Ovary (tissue), 9 donors: ENCODE measurements around the gene NLRC5. TPM values are rescaled to one million over a fixed set of nuclear protein-coding genes. Genes with fewer than 3 reads are reported as not detected.

Source experiments
- DNase-seq, 5 donors: peaks; one replicate each; pipeline ENCODE4 v3.0.0-alpha.2; 2019 to 2020
- H3K27ac ChIP-seq, 2 donors: fragments of 200-600 bp; one replicate each; pipeline versions ENCODE4 v1.5.1 to v1.8.0; 2019 to 2022
- H3K27me3 ChIP-seq: fragments of 200-600 bp; one replicate; pipeline ENCODE4 v1.8.0; 2022
- H3K36me3 ChIP-seq: fragments of 200-600 bp; sonication (generic); one replicate; pipeline ENCODE4 v1.5.1; 2019
- H3K4me1 ChIP-seq: one replicate; pipeline ENCODE4 v1.8.1; 2013; ENCODE audit warnings: mild to moderate bottlenecking, moderate library complexity; ENCODE audit not compliant: insufficient read depth
- H3K4me3 ChIP-seq: fragments of 200-600 bp; sonication (generic); one replicate; pipeline ENCODE4 v1.5.1; 2017
- H3K9me3 ChIP-seq, 2 donors: fragments of 200-600 bp in 1 of 2; sonication (generic) in 1 of 2; one replicate each; pipeline versions ENCODE4 v1.5.1 to v1.8.1; 2013 to 2019; ENCODE audit warnings: mild to moderate bottlenecking in 1 of 2, moderate library complexity in 1 of 2
- EP300 ChIP-seq: sonication (generic); formaldehyde crosslinking; IDR thresholded peaks from one replicate; pipeline ENCODE4 v1.6.1; 2017; ENCODE audit warnings: antibody characterized with exemption
- POLR2A ChIP-seq: fragments of 450-650 bp; IDR thresholded peaks from one replicate; pipeline ENCODE4 v1.6.1; 2017; ENCODE audit warnings: antibody characterized with exemption, mild to moderate bottlenecking, moderate library complexity
- WGBS, 3 donors: extraction: QIAGEN DNeasy Blood & Tissue Kit in 1 of 3; methylation state at CpG; one replicate each; pipeline versions ENCODE4 v1.1.5 to v1.1.7; 2013 to 2017; 5-methylcytosine and 5-hydroxymethylcytosine counted together
- intact Hi-C, 4 donors: fragments of 100-400 bp; cut with DNase I; formaldehyde crosslinking; loops; one replicate each; pipeline versions ENCODE4 v1.11.0 to v1.15.1; 2022 to 2023
- polyA plus RNA-seq, 2 donors: library from polyadenylated mRNA; stranded (reverse); fragments of 200-250 nt in 1 of 2; fragments of 350-450 nt in 1 of 2; fragmentation: Illumina TruSeq in 1 of 2; extraction: RNeasy Lipid Tissue Mini Kit (QIAGEN cat#74804) in 1 of 2; gene quantifications; one replicate each; pipeline ENCODE4 v1.2.3, GENCODE V29; 2013 to 2014
- total RNA-seq, 7 donors: library from RNA; depleted of rRNA in 2 of 7; stranded (reverse); fragments of >200 nt in 2 of 7; fragmentation: NEBNext Ultra II Directional in 3 of 7; extraction: Animal tissue kit (Norgen Biotek cat#: 25700) in 3 of 7; gene quantifications; one replicate each; pipeline versions ENCODE4 v1.1.0 to v1.2.4, GENCODE V29; 2016 to 2023
- TF ChIP-seq, protein P1 (sequence below), 3 donors: fragments of 450-650 bp in 2 of 3; fragments of 200-600 bp in 1 of 3; IDR thresholded peaks; one replicate each; pipeline versions ENCODE4 v1.5.1 to v1.8.0; 2016 to 2022; ENCODE audit warnings: antibody characterized with exemption in 3 of 3, mild to moderate bottlenecking in 1 of 3
- donor health status: DM: no; HTN: no; CAD: no; lungs with moderate emphysema.
- donor health status: DM: no; HTN: no; CAD: no.
- donor health status: Bipolar disorder and iron deficiency.
- donor health status: DM: yes; HTN: yes; CAD: no.
- donor health status: DM: no; HTN: no; CAD: no.
- donor health status: DM: yes; HTN: yes; CAD: no.

NLRC5 gene
- total and polyA plus RNA-seq, 9 donors = 6.0 to 29.9 (median 14.7) TPM

DNA sequence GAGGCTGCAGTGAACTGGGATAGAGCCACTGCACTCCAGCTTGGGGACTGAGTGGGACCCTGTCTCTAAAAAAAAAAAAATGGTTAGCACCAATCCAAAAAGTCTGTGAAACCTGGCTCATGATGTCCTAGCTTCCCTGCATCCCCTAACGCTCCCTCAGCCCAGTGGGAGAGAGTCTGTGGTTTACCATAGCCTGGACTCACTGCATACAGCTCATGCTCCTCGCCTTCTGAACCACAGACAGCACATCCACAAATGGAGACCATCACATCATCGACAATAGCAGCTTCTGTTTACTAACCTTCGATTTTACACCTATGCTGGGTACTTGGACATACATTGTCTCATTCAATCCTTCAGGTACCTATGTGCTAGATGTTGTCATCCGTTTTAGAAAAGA is 43.6 kb downstream of the NLRC5 start:
- intact Hi-C loops = no loop called here
- Histone ChIP-seq H3K36me3 (no peaks in the 10 kb centered on the region), H3K27ac (no peak overlapping the region), H3K4me3 (no peak overlapping the region), H3K27me3 (no peaks in the 10 kb centered on the region), H3K9me3 (no peaks in the 10 kb centered on the region), H3K4me1 (no peaks in the 10 kb centered on the region)
- TF ChIP-seq, protein P1, sequence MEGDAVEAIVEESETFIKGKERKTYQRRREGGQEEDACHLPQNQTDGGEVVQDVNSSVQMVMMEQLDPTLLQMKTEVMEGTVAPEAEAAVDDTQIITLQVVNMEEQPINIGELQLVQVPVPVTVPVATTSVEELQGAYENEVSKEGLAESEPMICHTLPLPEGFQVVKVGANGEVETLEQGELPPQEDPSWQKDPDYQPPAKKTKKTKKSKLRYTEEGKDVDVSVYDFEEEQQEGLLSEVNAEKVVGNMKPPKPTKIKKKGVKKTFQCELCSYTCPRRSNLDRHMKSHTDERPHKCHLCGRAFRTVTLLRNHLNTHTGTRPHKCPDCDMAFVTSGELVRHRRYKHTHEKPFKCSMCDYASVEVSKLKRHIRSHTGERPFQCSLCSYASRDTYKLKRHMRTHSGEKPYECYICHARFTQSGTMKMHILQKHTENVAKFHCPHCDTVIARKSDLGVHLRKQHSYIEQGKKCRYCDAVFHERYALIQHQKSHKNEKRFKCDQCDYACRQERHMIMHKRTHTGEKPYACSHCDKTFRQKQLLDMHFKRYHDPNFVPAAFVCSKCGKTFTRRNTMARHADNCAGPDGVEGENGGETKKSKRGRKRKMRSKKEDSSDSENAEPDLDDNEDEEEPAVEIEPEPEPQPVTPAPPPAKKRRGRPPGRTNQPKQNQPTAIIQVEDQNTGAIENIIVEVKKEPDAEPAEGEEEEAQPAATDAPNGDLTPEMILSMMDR (IDR thresholded peaks at IDR 0.05) = no peak
- no peak for TF ChIP-seq POLR2A
- TF ChIP-seq EP300 = no peak
- no peak for DNase-seq
- WGBS, 3 donors = 93 to 97% (median 93%) methylated on average over 5 of the region's 5 CpGs

DNA sequence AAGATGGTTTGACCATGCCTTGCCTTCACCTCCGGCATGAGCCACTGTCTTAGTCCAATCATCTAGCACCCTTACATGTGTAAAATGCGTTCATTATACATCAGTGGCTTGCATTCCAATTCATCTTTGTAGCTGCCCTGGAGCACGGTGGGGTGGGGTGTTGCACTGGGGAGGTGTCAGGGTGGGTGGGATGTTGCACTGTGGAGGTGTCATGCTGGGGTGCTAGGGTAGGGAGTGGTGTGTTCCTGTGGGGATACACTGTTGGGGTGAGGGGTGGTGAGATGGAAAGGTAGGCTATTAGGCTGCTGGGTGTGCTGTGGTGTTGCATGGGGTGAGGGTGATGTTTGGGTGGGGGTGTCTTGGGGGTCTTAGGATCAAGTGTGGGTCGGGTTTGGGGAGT is 47.0 kb downstream of the NLRC5 start:
- H3K4me1 ChIP-seq = no peaks in the 10 kb centered on the region
- no peak for TF ChIP-seq EP300
- H3K9me3 ChIP-seq = no peaks in the 10 kb centered on the region
- H3K27ac ChIP-seq = no peak overlapping the region
- no peaks in the 10 kb centered on the region for H3K27me3 ChIP-seq
- no peaks in the 10 kb centered on the region for H3K36me3 ChIP-seq
- no peak for DNase-seq
- WGBS, 3 donors = 79 to 91% (median 89%) methylated on average over 4 of the region's 4 CpGs
- intact Hi-C loops = no loop called here
- H3K4me3 ChIP-seq = no peak overlapping the region

DNA sequence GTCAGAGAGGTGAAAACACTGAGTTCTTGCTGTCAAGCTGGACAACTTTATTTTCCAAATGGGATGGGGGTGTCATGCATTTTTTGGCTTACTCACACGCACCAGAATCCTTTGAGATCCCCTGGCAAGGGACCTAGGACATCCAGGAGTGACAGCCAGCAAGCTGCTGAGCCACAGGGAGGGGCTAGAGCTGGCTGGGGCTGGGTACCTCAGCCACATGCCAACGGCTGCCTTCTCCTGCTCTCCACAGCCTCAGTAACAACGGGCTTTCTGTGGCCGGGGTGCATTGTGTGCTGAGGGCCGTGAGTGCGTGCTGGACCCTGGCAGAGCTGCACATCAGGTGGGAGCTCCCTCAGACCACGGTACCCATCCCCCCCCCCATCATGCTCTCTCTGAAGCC is 47.6 kb downstream of the NLRC5 start:
- TF ChIP-seq EP300 = no peak
- no peak for TF ChIP-seq POLR2A
- TF ChIP-seq, protein P1 (IDR thresholded peaks at IDR 0.05) = no peak
- Histone ChIP-seq H3K27ac (no peak overlapping the region), H3K9me3 (no peaks in the 10 kb centered on the region), H3K36me3 (no peaks in the 10 kb centered on the region), H3K27me3 (no peaks in the 10 kb centered on the region), H3K4me1 (no peaks in the 10 kb centered on the region), H3K4me3 (no peak overlapping the region)
- no peak for DNase-seq
- intact Hi-C loops = no loop called here
- 79 to 83% (median 80%) methylated on average over 7 of the region's 7 CpGs for WGBS, 3 donors

DNA sequence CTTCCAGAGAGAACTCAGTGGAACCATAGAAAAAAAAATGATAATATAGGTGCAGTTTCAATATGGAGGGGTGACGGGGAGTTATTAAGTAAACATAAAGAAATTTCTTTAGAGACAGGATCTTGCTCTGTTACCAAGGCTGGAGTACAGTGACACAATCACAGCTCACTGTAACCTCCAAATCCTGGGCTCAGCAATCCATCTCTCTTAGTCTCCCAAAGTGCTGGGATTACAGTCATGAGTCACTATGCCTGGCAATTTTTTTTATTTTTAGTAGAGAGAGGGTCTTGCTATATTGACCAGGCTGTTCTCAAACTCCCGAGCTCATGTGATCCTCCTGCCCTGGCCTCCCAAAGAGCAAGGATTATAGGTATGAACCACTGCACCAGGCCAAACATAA is 48.8 kb downstream of the NLRC5 start:
- Histone ChIP-seq H3K9me3 (no peaks in the 10 kb centered on the region), H3K4me1 (no peaks in the 10 kb centered on the region), H3K27me3 (no peaks in the 10 kb centered on the region), H3K36me3 (no peaks in the 10 kb centered on the region), H3K27ac (no peak overlapping the region), H3K4me3 (no peak overlapping the region)
- WGBS, 3 donors = 91 to 94% (median 94%) methylated on average over 2 of the region's 2 CpGs
- DNase-seq = no peak
- intact Hi-C loops = no loop called here
- TF ChIP-seq, protein P1 (IDR thresholded peaks at IDR 0.05) = no peak
- TF ChIP-seq POLR2A = no peak

DNA sequence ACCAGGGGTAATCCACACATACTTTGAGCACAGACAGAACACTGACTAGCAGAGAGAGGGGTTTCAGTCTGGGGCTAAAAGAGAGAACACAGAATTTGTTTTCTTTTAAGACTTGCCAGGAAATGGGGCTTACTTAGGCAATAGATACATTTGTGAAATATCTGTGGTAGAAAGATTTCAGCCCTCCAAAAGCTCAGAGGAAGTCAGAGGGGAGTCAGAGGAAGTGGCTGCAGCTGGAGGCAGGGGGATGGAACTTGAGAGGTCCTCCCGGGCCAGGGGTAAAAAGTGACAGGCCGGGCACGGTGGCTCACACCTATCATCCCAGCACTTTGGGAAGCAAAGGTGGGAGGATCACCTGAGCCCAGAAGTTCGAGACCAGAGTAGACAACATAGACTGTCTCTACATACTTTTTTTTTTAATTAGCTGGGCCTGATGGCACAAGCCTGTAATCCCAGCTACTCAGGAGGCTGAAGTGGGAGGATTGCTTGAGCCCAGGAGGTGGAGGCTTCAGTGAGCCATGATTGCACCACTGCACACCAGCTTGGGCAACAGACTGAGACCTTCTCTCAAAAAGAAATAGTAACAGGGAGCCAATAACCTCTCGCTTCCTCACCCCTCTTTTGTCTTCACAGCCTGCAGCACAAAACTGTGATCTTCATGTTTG is 49.9 kb downstream of the NLRC5 start:
- no peak overlapping the region for H3K27ac ChIP-seq
- WGBS, 3 donors = 35 to 46% (median 37%) methylated on average over 5 of the region's 5 CpGs
- H3K4me1 ChIP-seq = no peaks in the 10 kb centered on the region
- no peaks in the 10 kb centered on the region for H3K36me3 ChIP-seq
- intact Hi-C loops = no loop called here
- TF ChIP-seq POLR2A = no peak
- TF ChIP-seq EP300 = no peak
- TF ChIP-seq, protein P1 (IDR thresholded peaks at IDR 0.05) = no peak
- no peak overlapping the region for H3K4me3 ChIP-seq
- DNase-seq = no peak
- H3K27me3 ChIP-seq = no peaks in the 10 kb centered on the region
- H3K9me3 ChIP-seq = no peaks in the 10 kb centered on the region
